Esophagus squamous epithelium (tissue), 5 donors: Measurements from ENCODE around the gene LIMS1. TPM values are rescaled to one million over a fixed set of nuclear protein-coding genes. Genes with fewer than 3 reads are reported as not detected.
A peak's percentile ranks its signal among the peaks of the same experiment; 100 is the strongest.
"Not testable (repeated sequence)": the region's sequence is repeated elsewhere in the genome, so short reads cannot be mapped to it uniquely, and the experiment has no call there.

ENCODE experiments used
- DNase-seq: peaks from one replicate; lab custom pipeline; 2025; lab: John Stamatoyannopoulos, UW
- H3K27ac ChIP-seq, 4 donors: fragments of 200-600 bp; sonication (generic); one replicate each; pipeline ENCODE4 v1.5.1; 2016 to 2019; ENCODE audit warnings: mild to moderate bottlenecking in 1 of 4
- H3K27me3 ChIP-seq, 4 donors: fragments of 200-600 bp; sonication (generic); 1 replicate in 3 of 4; 2 replicates in 1 of 4; pipeline versions ENCODE4 v1.5.1 to v1.6.0; 2017 to 2021; ENCODE audit warnings: antibody characterized with exemption in 1 of 4
- H3K36me3 ChIP-seq, 3 donors: fragments of 200-600 bp; sonication (generic); one replicate each; pipeline ENCODE4 v1.5.1; 2016 to 2019
- H3K4me1 ChIP-seq, 3 donors: fragments of 200-600 bp; sonication (generic); one replicate each; pipeline ENCODE4 v1.5.1; 2017 to 2019
- H3K4me3 ChIP-seq, 4 donors: fragments of 200-600 bp; sonication (generic); 1 replicate in 3 of 4; 2 replicates in 1 of 4; pipeline ENCODE4 v1.5.1; 2016 to 2019; ENCODE audit warnings: mild to moderate bottlenecking in 2 of 4, moderate library complexity in 1 of 4
- H3K9me3 ChIP-seq, 3 donors: fragments of 200-600 bp; sonication (generic); one replicate each; pipeline ENCODE4 v1.5.1; 2016 to 2019
- CTCF ChIP-seq, 6 experiments: fragments of 450-650 bp in 4 of 6; fragments of 200-600 bp in 2 of 6; sonication (generic) in 2 of 6; IDR thresholded peaks; one replicate each; pipeline ENCODE4 v1.5.1; 2016 to 2019; ENCODE audit warnings: antibody characterized with exemption in 6 of 6, mild to moderate bottlenecking in 4 of 6, moderate library complexity in 4 of 6
- POLR2A ChIP-seq, 4 donors: fragments of 450-650 bp; IDR thresholded peaks; one replicate each; pipeline ENCODE4 v1.6.1; 2017; ENCODE audit warnings: antibody characterized with exemption in 4 of 4, mild to moderate bottlenecking in 4 of 4, moderate library complexity in 3 of 4
- WGBS, 2 donors: methylation state at CpG; one replicate each; pipeline ENCODE4 v1.1.5; 2018; 5-methylcytosine and 5-hydroxymethylcytosine counted together
- intact Hi-C: fragments of 100-400 bp; cut with DNase I; formaldehyde crosslinking; loops from one replicate; pipeline ENCODE4 v1.15.0; 2022
- total RNA-seq, 4 donors: library from RNA; depleted of rRNA; stranded (reverse); fragments of >200 nt; gene quantifications; one replicate each; pipeline ENCODE4 v1.1.0, GENCODE V29; 2016
- donor health status: DM: yes; HTN: yes; CAD: no.

The LIMS1 gene
- total RNA-seq, 4 donors from 2014 or later, result 37.8 to 66.2 (median 54.0) TPM

GRCh38 chr2:108514478-108514877 lies 19.8 kb upstream of the LIMS1 start:
- WGBS, 2 donors, result 45 to 79% methylated on average over 2 of the region's 2 CpGs
- H3K27ac ChIP-seq, H3K27me3 ChIP-seq, DNase-seq, H3K36me3 ChIP-seq, H3K4me3 ChIP-seq, H3K9me3 ChIP-seq, intact Hi-C loops, H3K4me1 ChIP-seq: not testable (repeated sequence)

GRCh38 chr2:108524688-108525087 lies 9.6 kb upstream of the LIMS1 start:
- H3K36me3 ChIP-seq, H3K4me1 ChIP-seq, H3K4me3 ChIP-seq, H3K27me3 ChIP-seq, H3K27ac ChIP-seq, intact Hi-C loops, H3K9me3 ChIP-seq, DNase-seq: not testable (repeated sequence)
- 89% methylated on average over 4 of the region's 6 CpGs; no CpG with 5 or more reads in 1 of the 2 donors for WGBS, 2 donors

GRCh38 chr2:108525258-108525657 lies 9.0 kb upstream of the LIMS1 start:
- H3K36me3 ChIP-seq, intact Hi-C loops, DNase-seq, H3K4me1 ChIP-seq, H3K9me3 ChIP-seq, H3K27ac ChIP-seq, H3K4me3 ChIP-seq, H3K27me3 ChIP-seq: not testable (repeated sequence)

- intact Hi-C loops, result no loop called here
- DNase-seq, result no peak
- H3K27ac ChIP-seq, result no peak overlapping the region
- H3K4me3 ChIP-seq, result no peak overlapping the region
- no peaks in the 10 kb centered on the region for H3K27me3 ChIP-seq
- H3K4me1 ChIP-seq, result peaks cover 0 to 24% (median 10%) of the 10 kb centered on the region in 3 donors
- 74 to 97% methylated on average over 5 of the region's 5 CpGs for WGBS, 2 donors
- no peaks in the 10 kb centered on the region for H3K9me3 ChIP-seq
- TF ChIP-seq CTCF (IDR thresholded peaks at IDR 0.05) (no peak), POLR2A (IDR thresholded peaks at IDR 0.05) (no peak)
- no peaks in the 10 kb centered on the region for H3K36me3 ChIP-seq
These were observed 2.6 kb upstream of the LIMS1 start for GRCh38 chr2:108531674-108532055.

- WGBS, 2 donors, result 0% methylated on average over 17 to 32 of the region's 57 CpGs
- DNase-seq, result no peak
- Histone ChIP-seq H3K27ac (peak overlapping the region; percentile 94 to 98 (median 98)), H3K4me3 (peak overlapping the region; percentile 77 to 94 (median 86)), H3K4me1 (peaks cover 0 to 44% (median 27%) of the 10 kb centered on the region in 3 donors), H3K36me3 (no peaks in the 10 kb centered on the region), H3K27me3 (no peaks in the 10 kb centered on the region), H3K9me3 (no peaks in the 10 kb centered on the region)
- intact Hi-C loops, result no loop called here
- TF ChIP-seq CTCF (IDR thresholded peaks at IDR 0.05) (no peak), POLR2A (IDR thresholded peaks at IDR 0.05) (no peak)
These were observed 500 bp downstream of the LIMS1 start for GRCh38 chr2:108534584-108535356.

- TF ChIP-seq CTCF (IDR thresholded peaks at IDR 0.05), result no peak
- TF ChIP-seq POLR2A (IDR thresholded peaks at IDR 0.05), result no peak
- Histone ChIP-seq H3K9me3 (no peaks in the 10 kb centered on the region), H3K36me3 (no peaks in the 10 kb centered on the region), H3K27me3 (no peaks in the 10 kb centered on the region), H3K4me1 (peaks cover 0 to 44% (median 27%) of the 10 kb centered on the region in 3 donors), H3K4me3 (peak overlapping the region; percentile 77 to 94 (median 86)), H3K27ac (peak overlapping the region; percentile 94 to 98 (median 98))
- DNase-seq, result no peak
- intact Hi-C loops, result no loop called here
- WGBS, 2 donors, result 9 to 11% methylated on average over 9 of the region's 9 CpGs
These were observed 1.0 kb downstream of the LIMS1 start for GRCh38 chr2:108535357-108535631.
